Vagina (tissue), 2 donors: ENCODE data around the gene LY6G6D. TPM values are rescaled to one million over a fixed set of nuclear protein-coding genes. Genes with fewer than 3 reads are reported as not detected.

Experiments used
- microRNA-seq: library from miRNA; unstranded; fragments of <30 nt; microRNA quantifications from one replicate; pipeline ENCODE4, GENCODE V29; 2017; ENCODE audit warnings: borderline number of aligned reads, borderline replicate concordance
- small RNA-seq: library from RNA; depleted of rRNA; stranded (forward); fragments of <200 nt; gene quantifications from one replicate; pipeline ENCODE3, GENCODE V24; 2016
- total RNA-seq: library from RNA; depleted of rRNA; stranded (reverse); fragments of >200 nt; gene quantifications from one replicate; pipeline ENCODE4 v1.2.3, GENCODE V29; 2016

Gene LY6G6D
- total RNA-seq, 1 donor from 2014 or later: not detected

Small RNAs within 50 kb of the gene (microRNA-seq; reads per million reads assigned to microRNA genes)
- not detected for gene MIR4646

Small RNAs within 50 kb of the gene (small RNA-seq; reads per million reads assigned to genes)
- not detected for gene LY6G6D
- not detected for gene MIR4646
- gene MSH5-SAPCD1: not detected
- not detected for gene RNU6-850P
- not detected for gene SAPCD1

Other genes starting within 250 kb of the LY6G6D start
- 3.2 TPM for gene MICB, start 217.2 kb upstream of the LY6G6D start, total RNA-seq
- not detected for gene MCCD1, start 186.4 kb upstream of the LY6G6D start, total RNA-seq
- 299 TPM for gene DDX39B, start 173.3 kb upstream of the LY6G6D start, total RNA-seq
- 5.4 TPM for gene ATP6V1G2, start 168.7 kb upstream of the LY6G6D start, total RNA-seq
- 14.2 TPM for gene NFKBIL1, start 167.7 kb upstream of the LY6G6D start, total RNA-seq
- gene LTA, start 143.1 kb upstream of the LY6G6D start, total RNA-seq: not detected
- not detected for gene TNF, start 139.8 kb upstream of the LY6G6D start, total RNA-seq
- gene LTB, start 132.9 kb upstream of the LY6G6D start, total RNA-seq: 5.4 TPM
- gene LST1, start 129.1 kb upstream of the LY6G6D start, total RNA-seq: not detected
- not detected for gene NCR3, start 122.3 kb upstream of the LY6G6D start, total RNA-seq
- 25.0 TPM for gene AIF1, start 100.1 kb upstream of the LY6G6D start, total RNA-seq
- gene PRRC2A, start 94.6 kb upstream of the LY6G6D start, total RNA-seq: 74.6 TPM
- gene BAG6, start 62.7 kb upstream of the LY6G6D start, total RNA-seq: 139 TPM
- gene APOM, start 59.5 kb upstream of the LY6G6D start, total RNA-seq: not detected
- 15.2 TPM for gene C6orf47, start 54.6 kb upstream of the LY6G6D start, total RNA-seq
- gene GPANK1, start 50.4 kb upstream of the LY6G6D start, total RNA-seq: 16.9 TPM
- 219 TPM for gene CSNK2B, start 49.3 kb upstream of the LY6G6D start, total RNA-seq
- gene LY6G5B, start 45.4 kb upstream of the LY6G6D start, total RNA-seq: 7.4 TPM
- gene LY6G5C, start 34.3 kb upstream of the LY6G6D start, total RNA-seq: 1.7 TPM
- gene ABHD16A, start 12.0 kb upstream of the LY6G6D start, total RNA-seq: 53.0 TPM
- gene LY6G6F, start 8.5 kb upstream of the LY6G6D start, total RNA-seq: not detected
- gene LY6G6C, start 6.4 kb downstream of the LY6G6D start, total RNA-seq: not detected
- not detected for gene MPIG6B, start 8.0 kb downstream of the LY6G6D start, total RNA-seq
- gene DDAH2, start 14.0 kb downstream of the LY6G6D start, total RNA-seq: 108 TPM
- gene CLIC1, start 21.2 kb downstream of the LY6G6D start, total RNA-seq: 250 TPM
- gene MSH5, start 24.7 kb downstream of the LY6G6D start, total RNA-seq: 11.0 TPM
- not detected for gene SAPCD1, start 47.3 kb downstream of the LY6G6D start, total RNA-seq
- 0.74 TPM for gene VWA7, start 62.0 kb downstream of the LY6G6D start, total RNA-seq
- gene VARS1, start 80.4 kb downstream of the LY6G6D start, total RNA-seq: 39.8 TPM
- 51.6 TPM for gene LSM2, start 91.6 kb downstream of the LY6G6D start, total RNA-seq
- 0.98 TPM for gene HSPA1L, start 99.9 kb downstream of the LY6G6D start, total RNA-seq
- 345 TPM for gene HSPA1A, start 100.2 kb downstream of the LY6G6D start, total RNA-seq
- gene HSPA1B, start 112.4 kb downstream of the LY6G6D start, total RNA-seq: 466 TPM
- gene NEU1, start 147.5 kb downstream of the LY6G6D start, total RNA-seq: 26.0 TPM
- gene SLC44A4, start 163.6 kb downstream of the LY6G6D start, total RNA-seq: 5.9 TPM
- 45.2 TPM for gene EHMT2, start 182.3 kb downstream of the LY6G6D start, total RNA-seq
- gene ZBTB12, start 186.7 kb downstream of the LY6G6D start, total RNA-seq: 1.7 TPM
- 2.9 TPM for gene C2, start 212.4 kb downstream of the LY6G6D start, total RNA-seq
- 9.6 TPM for gene CFB, start 230.7 kb downstream of the LY6G6D start, total RNA-seq
- gene NELFE, start 243.6 kb downstream of the LY6G6D start, total RNA-seq: 100 TPM
- 35.4 TPM for gene SKIC2, start 243.8 kb downstream of the LY6G6D start, total RNA-seq